Activated CD4-positive, alpha-beta T cell treated with anti-CD3 and anti-CD28 coated beads for 48 hours (primary cell): ENCODE measurements around the gene TMEM238.
A peak's percentile ranks its signal among the peaks of the same experiment; 100 is the strongest.
"Not testable (repeated sequence)": the region's sequence is repeated elsewhere in the genome, so short reads cannot be mapped to it uniquely, and the experiment has no call there.

Source experiments
- DNase-seq: peaks from one replicate; pipeline ENCODE4 v3.0.0-alpha.2; 2020

Gene TMEM238

GRCh38 chr19:55384131-55384919 lies at the start of gene TMEM238:
TSS of gene TMEM238 (minus strand) at chr19:55384292. CDS start at chr19:55384259, 33 bp downstream.
- DNase-seq, result peak; percentile 51

GRCh38 chr19:55433292-55433691 lies 49.2 kb upstream of the TMEM238 start:
- DNase-seq, result no peak

GRCh38 chr19:55432241-55432959 lies 48.3 kb upstream of the TMEM238 start:
- DNase-seq, result no peak

GRCh38 chr19:55431183-55431582 lies 47.1 kb upstream of the TMEM238 start:
- no peak for DNase-seq

GRCh38 chr19:55426042-55426441 lies 42.0 kb upstream of the TMEM238 start:
- no peak for DNase-seq

- no peak for DNase-seq
These were observed 40.4 kb upstream of the TMEM238 start for GRCh38 chr19:55424518-55424917.

GRCh38 chr19:55423225-55424005 lies 39.3 kb upstream of the TMEM238 start:
- DNase-seq, result no peak

- not testable (repeated sequence) for DNase-seq
These were observed 37.2 kb upstream of the TMEM238 start for GRCh38 chr19:55421281-55421680.

GRCh38 chr19:55419624-55420236 lies 35.6 kb upstream of the TMEM238 start:
- DNase-seq, result no peak

GRCh38 chr19:55419103-55419502 lies 35.0 kb upstream of the TMEM238 start:
- no peak for DNase-seq

GRCh38 chr19:55418185-55418584 lies 34.1 kb upstream of the TMEM238 start:
- DNase-seq, result peak; percentile 63

- no peak for DNase-seq
These were observed 26.1 kb upstream of the TMEM238 start for GRCh38 chr19:55410168-55410567.

GRCh38 chr19:55409179-55409578 lies 25.1 kb upstream of the TMEM238 start:
- DNase-seq, result not testable (repeated sequence)

- DNase-seq, result no peak
These were observed 24.4 kb upstream of the TMEM238 start for GRCh38 chr19:55408533-55408872.

- peak; percentile 98 for DNase-seq
These were observed 23.9 kb upstream of the TMEM238 start for GRCh38 chr19:55407800-55408532.

- DNase-seq, result not testable (repeated sequence)
These were observed 23.4 kb upstream of the TMEM238 start, which contains the start of gene UBE2S for GRCh38 chr19:55407550-55407799. TSS of gene UBE2S (minus strand) at chr19:55407788. CDS start at chr19:55407589, 199 bp downstream.

- DNase-seq, result peak; percentile 42
These were observed 22.9 kb upstream of the TMEM238 start for GRCh38 chr19:55406826-55407549.

- DNase-seq, result no peak
These were observed 22.2 kb upstream of the TMEM238 start for GRCh38 chr19:55406091-55406825.

GRCh38 chr19:55405638-55406037 lies 21.5 kb upstream of the TMEM238 start:
- no peak for DNase-seq

- no peak for DNase-seq
These were observed 18.4 kb upstream of the TMEM238 start for GRCh38 chr19:55402509-55402908.

GRCh38 chr19:55401390-55401789 lies 17.3 kb upstream of the TMEM238 start:
- DNase-seq, result not testable (repeated sequence)
